ENCODE measurements around the gene CHRNB1.
"Not testable (repeated sequence)": the region's sequence is repeated elsewhere in the genome, so short reads cannot be mapped to it uniquely, and the experiment has no call there.

GRCh38 chr17:7481275-7481674, 36.4 kb downstream of the CHRNB1 start, which contains the start of gene SLC35G6:
- TF ChIP-seq CTCF (IDR thresholded peaks at IDR 0.05; ENCODE audit: borderline replicate concordance, extremely low read depth, low read length, poor library complexity, severe bottlenecking); EZH2 (IDR thresholded peaks at IDR 0.05; ENCODE audit: borderline replicate concordance, low read depth, low read length, severe bottlenecking): not testable (repeated sequence)
